ENCODE results near the gene HSFX2. TPM values are rescaled to one million over a fixed set of nuclear protein-coding genes. Genes with fewer than 3 reads are reported as not detected.

HSFX2 gene
- total RNA-seq, 1 donor from 2014 or later, result not detected

Other genes with a start within 250 kb of the HSFX2 start
- 26.3 and 35.3 TPM in 2 replicates for gene IDS, start 90.0 kb downstream of the HSFX2 start, total RNA-seq
- gene EOLA1, start 54.3 kb downstream of the HSFX2 start, total RNA-seq, result 14.2 and 17.8 TPM in 2 replicates
- not detected in 2 replicates for gene HSFX3, start 45.4 kb downstream of the HSFX2 start, total RNA-seq
- gene MAGEA9B, start 7.9 kb downstream of the HSFX2 start, total RNA-seq, result not detected in 2 replicates
- gene TMEM185A, start 36.5 kb upstream of the HSFX2 start, total RNA-seq, result 16.2 and 19.1 TPM in 2 replicates
- gene MAGEA11, start 116.7 kb upstream of the HSFX2 start, total RNA-seq, result not detected in 2 replicates
- gene HSFX1, start 178.8 kb upstream of the HSFX2 start, total RNA-seq, result 0.28 and 0.40 TPM in 2 replicates
- gene MAGEA9, start 186.6 kb upstream of the HSFX2 start, total RNA-seq, result not detected in 2 replicates